ENCODE data around the gene TMEM175.

TMEM175 gene

DNA sequence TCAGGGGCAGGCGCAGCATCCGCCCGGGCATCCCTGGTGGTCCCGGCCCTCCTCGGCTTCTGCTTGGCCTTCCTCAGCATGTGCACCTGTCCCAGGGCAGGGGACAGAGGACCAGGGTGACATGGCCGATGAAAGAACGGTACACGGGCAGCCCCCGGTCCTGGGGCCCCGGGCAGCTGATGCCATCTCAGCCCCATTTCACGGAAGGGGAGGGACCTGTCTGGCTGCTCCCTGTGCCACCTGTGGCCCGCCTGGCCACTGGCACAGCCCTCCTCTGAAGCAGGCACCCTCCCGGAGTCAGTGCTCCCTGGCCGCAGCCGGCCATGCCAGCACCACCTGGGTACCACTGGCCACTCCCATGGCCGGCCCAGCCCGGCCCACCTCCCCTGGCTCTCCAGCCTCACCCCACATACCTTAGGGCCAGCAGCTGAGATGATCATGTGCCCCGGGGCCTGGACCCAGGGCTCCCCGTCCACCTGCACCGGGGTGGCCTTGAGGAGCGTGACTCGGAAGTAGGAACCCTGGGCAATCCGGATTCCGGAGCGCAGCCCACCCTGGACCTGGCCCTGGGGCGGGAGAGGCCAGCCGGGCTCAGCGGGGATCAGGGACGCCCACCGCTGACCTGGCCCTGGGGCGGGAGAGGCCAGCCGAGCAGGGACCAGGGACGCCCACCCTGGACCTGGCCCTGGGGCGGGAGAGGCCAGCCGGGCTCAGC, 28.5 kb downstream of the TMEM175 start:
- no peak for DNase-seq

DNA sequence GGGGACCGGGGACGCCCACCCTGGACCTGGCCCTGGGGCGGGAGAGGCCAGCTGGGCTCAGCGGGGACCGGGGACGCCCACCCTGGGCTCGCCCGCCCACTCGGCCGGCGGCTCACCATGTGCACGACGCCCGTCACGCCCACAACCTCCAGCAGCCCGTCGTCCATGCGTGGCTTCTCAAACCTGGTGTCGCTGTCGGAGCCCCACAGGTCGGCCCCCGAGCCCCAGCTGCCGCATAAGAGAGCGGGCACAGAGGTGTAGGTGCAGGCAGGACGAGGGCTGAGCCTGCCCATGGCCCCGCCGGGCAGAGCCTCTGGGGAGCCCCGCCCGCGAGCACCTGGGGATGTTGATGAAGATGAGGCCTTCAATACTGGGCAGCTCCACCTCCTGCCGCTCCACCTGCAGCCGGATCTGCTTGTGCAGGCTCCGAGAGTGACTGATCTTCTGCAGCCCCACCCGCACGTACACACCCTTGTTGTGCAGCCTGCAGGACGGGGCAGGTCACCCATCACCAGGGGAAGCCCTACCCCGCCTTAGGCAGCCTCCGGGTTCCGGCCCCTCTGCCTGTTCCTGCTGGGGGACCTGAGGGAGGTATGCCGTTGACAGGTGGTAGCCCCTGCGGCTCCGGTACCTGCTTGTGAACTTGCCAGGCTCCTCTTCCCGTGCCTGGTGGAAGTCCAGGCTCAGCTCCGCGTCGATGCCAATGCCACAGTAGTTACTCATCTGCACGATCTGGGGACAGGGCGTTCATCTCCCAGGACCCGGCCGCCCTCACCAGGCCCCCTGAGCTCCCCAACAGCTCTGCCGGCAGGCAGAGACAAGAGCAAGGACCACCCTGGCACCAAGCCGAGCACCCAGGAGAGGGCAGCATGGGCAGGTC, 29.3 kb downstream of the TMEM175 start:
- no peak for DNase-seq

DNA sequence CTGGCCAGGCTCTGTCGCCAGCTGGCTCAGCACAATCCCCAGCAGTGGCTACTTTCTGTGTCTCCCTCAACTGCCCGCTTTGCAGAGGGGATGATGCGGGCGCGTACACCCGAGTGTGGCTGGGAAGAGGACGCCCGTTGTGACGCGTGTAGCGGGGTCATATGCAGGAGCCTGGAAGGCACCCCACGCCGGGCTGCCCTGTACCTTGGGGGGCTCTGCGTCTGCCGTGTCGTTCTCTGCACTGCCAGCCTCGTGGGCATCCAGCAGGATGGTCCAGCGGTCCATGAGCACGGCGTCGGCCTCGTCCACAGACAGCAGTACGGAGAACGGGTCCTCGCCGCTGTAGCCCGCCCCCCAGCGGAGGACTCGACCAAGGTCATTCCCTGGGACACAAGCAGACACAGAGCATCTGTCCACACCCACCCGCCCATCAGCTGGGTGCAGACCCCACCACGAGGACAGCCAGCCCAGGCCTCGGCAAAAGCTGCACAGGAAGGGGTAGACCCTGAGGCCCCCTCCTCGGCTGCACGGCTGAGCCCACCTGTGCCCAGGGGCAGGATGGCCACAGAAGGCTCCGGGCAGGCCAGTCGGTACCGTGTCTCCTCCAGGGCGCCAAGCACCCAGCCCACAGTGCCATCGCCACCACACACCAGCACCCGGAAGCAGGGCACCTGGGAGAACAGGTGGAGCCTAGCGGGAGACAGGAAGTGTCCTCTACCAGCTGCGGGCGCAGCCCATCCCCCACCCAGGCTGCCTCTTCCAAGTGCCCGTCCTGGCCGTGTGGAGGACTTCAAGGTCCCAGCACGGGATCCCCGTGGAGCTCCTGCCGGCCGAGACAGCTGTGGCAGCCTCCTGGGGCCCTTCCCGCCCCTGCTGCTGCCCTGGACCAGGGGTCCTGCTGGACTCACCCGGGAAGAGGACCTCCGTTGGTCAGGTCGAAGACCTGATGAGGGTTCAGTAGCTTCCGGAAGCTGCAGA, 30.3 kb downstream of the TMEM175 start:
- no peak for DNase-seq

DNA sequence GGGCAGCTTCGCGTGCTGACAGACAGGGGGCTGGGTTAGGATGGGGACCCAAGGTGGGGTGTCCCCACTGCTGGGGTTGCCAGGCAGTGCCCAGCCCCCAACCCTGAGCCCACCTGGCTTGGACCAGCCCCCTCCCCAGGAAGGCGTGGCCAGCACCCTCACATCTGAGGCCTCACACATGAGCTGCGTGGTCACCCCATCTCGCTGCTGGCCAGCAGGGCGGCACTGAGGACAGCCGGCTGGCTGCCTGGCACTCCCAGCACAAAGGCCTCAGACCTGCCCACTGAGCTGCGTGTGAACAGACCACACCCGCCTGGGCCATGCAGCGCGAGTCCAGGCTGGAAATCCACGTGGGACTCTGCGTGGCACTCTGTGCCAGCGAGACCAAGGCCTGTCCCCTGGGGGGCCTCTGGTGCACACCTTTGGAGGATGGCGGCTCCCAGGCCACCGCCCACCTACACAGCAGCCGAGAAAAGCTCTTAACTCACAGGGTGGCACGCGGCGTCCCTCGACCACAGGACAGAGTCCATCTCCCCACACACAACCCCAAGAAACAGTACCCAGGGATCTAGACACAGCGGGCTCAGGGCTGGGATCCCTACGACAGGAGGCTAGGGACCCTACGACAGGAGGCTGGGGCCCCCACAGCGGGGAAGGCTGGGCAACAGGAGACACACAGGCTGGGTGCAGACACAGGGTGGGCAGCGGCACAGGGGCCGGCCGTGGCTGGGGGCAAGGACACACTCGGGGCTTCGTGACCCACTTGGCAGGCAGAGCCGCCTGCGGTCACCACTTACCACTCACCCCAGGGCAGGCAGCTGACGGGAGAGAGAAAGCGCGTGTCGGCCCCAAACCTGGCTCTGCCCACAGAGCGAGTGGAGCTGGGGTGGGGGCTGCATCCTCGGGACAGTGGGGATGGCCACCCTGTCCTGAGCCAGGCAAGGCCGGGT, 31.3 kb downstream of the TMEM175 start:
- DNase-seq: no peak

DNA sequence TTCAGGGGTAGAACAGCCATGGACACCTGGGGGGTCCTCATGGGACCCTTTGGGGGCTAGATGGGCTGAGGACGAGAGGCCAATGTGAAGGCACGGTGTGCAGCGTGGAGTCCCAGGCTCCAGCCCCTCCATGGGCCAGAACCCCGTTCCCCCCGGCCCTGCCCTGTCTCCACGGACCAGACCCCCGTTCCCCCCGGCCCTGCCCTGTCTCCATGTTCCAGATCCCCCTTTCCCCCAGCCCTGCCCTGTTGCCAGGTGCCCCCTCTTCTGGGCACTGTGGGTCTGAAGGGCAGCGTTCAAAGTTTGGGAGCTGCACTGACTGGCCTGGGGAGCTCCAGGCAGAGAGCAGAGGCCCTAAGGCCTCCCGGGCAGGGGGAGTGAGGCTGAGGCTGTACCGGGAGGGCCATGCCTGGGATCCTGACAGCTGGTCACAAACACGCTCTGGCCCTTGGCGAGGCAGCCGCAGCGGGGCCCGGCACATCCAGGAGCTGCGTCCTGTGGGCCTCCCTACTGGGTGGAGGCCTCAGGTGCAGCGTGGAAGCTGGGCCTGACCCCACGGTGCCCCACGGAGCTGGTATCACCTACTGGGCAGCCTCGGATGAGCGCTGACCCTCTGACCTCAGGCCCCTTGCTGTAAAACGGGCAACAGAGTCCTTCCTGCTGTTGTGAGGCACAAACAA, 32.2 kb downstream of the TMEM175 start:
- no peak for DNase-seq

DNA sequence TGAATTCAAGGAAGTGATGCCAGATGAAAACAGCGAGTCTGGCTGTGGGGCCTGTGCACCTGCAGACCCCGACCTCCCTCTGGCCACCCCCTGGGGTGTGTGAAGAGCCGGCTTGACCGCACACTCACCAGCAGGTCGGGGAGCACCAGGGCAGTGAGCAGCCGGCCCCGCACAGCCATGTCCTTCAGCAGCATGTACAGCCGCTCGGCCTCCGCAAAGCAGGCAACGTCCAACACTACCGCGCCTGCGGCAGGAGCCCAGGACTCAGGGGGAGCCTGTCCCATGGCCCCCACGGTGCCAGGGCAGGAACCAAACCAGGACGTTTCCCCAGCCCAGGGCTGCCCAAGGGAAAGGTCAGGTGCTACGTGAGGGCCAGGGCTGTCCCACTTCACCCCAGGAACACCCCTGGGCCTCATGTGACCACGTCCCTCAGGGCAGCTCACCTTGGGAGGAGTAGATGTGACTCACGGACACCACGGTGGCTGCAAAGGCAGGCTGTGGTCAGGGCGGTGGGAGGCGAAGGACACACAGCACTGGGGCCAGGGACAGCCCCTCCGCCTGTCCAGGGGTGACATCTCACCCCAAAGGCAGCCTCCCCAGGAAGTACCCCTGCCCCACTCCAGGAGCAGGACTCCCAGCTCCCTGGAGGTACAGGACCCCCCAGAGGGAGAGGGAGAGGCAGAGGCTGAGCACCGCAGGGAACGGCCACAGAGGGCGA, 32.9 kb downstream of the TMEM175 start:
- DNase-seq: no peak

DNA sequence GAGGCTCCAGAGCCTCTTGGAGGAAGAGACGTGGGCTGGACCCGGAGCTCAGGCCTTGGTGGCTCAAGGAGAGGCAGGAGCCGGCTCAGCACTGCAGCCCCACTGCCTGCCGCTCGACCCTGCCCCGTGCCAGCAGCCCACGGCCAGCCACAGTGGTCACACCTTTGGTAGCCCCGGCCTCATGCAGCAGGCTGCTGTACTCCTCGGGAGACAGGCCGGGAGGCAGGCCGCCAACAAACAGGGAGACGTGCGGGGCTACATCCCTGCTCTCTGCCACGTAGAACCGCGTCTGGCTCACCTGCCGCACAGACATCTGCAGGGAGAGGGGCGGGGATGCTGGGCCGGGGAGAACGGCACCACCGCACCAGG, 33.5 kb downstream of the TMEM175 start:
- DNase-seq: no peak

DNA sequence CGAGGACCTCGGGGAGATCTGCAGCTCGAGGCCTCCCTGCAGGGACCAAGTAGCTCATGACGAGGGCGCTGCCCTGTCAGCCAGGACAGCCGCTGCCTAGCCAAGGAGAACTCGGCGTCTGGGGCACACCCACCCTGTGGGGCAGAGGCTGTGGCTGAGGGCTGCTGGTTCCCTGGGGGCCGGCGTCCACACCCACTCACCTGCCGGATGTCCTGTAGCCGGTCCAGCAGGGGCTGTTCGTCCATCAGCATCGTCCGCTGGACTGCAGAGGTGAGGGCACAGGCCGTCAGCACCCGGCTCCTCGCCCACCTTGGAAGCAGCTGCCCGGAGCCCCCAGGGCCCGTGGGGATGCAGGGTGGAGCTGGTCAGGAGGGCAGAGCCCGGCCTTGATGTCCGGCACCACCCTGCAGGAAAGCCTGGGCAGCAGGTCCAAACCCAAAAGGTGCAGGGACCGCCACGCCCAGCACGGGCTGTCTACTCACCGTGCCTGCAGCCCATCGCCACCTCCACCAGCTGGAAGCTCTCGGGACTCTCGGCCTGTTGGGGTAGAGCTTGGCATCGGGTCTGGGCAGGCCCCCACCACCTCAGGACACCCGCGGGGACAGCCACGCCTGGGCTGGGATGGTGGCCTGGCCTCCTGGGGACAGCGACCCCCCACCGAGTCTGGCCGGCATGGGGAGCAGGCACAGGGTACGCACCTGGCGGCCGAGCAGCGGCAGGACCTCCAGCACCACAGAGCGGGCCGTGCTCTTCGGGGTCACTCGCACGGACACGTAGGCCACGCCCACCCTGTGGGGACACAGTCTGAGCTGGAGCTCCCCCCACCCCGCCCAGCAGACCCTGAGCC, 34.2 kb downstream of the TMEM175 start:
- DNase-seq: no peak

DNA sequence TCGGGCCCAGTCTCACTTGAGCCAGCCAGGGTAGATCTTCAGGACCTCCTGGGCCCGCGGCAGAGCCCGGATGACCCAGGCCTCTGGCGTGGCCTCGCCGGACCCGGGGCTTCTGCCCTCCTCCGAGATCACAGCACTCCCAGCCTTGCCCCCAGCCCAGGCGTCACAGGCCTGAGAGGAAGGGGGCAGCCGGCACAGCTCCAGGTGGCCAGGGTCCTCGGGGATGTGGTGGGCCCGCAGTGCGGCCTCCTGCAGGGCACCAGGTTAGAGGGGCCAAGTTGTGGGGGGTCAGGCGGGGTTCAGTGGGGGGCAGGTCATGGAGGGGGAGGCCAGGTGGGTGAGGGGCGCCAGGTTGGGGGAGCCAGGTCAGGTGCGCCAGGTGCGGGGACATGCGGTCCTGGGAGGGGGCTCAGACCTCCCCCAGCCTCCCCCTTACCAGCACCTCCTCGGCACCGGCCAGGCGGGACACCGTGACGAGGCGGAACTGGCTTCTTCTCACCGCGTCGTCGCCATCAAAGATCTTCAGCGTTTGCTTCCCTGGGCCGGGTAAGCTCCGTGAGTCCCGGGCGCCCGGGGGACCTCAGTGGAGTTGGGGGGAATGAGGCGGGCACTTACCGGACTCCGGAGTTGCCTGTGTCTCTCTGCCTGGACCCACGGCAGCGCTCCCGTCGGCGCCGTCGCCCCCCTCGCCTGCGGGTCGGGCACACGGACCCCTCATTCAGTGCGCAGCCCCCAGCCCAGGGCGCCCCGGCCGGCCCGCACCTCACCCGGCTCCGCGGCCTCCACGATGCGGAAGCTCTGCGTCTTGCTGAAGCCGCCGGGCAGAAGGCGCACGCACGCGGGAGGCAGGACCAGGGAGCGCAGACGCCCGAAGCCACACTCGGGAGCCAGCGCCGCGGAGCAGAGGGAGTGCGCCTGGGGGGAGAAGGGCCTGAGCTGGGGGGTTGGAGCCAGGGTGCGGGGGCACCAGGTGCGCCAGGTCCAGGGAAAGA, 35.1 kb downstream of the TMEM175 start:
- no peak for DNase-seq

DNA sequence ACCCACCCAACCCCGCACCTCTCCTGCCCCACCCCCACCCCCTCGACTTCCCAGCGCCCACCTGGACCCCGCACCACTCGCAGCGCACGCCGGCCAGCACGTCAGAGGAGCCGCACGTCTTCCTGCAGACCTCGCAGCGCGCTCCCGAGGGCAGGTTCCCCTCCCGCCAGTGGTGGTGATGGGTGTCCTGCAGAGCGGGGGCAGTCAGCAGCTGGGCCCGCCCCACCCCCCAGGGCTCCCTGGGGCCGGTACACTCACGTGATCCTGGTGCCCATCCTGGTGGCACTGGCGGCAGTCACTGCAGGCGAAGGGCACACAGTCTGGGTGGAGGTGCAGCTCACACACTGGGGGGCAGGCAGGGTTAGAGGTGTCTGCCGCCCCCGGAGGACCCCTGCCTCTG, 36.0 kb downstream of the TMEM175 start:
- DNase-seq: no peak

DNA sequence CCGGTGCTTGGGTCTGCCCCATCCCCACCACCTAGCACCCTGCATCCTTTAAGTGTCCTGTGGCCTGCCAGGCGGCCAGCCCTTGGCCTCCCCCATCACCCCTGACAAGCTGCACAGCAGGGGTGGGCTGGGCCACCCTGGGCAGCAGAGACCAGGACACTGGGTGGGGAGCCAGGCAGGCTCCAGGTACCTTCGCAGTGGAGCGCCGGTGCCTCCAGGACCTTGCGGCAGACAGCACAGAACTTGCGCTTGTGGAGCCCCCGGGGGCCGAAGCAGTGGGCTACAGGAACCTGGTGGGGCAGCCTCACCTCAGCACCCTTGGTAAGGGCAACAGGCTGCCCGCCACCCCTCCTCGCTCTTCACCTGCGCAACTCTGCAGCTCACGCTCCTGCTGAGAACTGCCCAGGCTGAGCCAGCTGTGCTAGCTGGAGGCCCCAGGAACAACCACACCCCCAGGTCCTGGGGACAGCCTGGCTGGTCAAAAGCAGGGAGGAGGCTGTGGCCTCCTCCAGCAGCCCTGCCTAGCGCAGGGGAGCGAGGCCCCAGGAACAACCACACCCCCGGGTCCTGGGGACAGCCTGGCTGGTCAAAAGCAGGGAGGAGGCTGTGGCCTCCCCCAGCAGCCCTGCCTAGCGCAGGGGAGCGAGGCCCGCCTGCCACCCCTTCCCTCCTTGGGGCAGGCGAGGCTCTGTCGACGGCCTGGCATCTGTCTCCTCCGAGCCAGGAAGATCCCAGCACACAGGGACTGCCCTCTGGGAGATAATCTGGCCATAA, 36.5 kb downstream of the TMEM175 start:
- DNase-seq: no peak

DNA sequence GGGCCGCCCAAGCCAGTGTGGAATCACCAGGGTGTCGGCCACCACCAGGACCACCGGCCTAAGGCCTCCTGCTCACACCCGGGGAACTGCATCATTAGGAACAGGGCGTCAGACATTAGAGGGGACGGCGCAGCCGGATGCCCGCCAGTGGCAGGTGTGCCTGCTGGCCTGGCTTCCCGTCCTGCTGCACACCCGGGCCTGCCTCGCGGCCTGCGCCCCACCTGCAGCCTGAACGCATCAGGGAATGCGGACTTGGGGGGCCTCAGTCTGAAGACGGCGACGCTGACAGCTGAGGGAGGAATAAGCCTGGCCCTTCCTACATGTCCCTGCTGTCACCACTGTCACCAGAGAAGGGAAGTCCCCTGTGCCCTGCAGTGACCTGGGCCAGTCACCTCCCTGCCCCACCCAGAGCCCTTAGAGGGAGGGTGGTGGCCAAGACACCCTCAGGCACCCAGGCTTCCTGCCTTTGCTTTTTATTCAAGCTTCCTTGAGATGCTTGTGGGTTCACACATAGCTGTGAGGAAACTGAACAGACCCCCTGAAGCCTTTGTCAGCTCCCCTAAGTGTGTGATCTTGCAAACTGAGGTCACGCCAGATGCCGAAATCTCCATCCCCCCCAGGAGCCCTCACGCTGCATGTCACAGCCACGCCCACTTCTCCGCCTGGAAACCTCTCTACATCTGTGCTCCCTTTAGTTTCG, 37.9 kb downstream of the TMEM175 start:
- no peak for DNase-seq

DNA sequence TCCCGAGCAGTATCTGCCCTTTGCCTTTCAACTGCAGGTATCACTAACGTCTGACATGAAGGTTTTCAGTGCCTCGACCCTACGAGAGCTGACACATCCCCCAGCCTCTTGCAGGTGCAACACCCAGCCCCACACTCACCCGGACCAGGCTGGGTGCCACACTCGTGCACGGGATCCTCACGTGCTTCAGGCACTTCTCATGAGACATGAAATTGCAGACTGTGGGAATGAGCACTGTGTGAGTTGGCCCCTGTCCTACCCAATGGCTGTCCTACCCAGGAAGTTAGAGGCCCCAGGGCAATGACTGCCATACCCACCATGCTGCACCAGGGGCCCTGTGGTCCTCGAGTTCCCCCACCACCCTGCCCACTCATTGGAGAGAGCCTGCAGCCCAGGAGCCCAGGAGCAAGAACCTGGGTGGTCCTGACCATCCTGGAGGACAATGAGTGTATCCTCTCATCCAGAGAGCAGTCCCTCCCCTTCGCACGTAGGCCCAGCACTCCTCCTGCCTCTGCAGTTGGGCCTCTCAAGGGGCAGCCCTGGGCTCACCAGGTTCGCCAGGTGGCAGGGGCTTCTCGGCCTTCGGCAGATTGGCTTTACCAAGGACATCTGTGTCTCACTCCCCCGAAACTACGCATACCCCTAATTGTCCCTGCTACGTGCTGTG, 38.7 kb downstream of the TMEM175 start:
- no peak for DNase-seq

DNA sequence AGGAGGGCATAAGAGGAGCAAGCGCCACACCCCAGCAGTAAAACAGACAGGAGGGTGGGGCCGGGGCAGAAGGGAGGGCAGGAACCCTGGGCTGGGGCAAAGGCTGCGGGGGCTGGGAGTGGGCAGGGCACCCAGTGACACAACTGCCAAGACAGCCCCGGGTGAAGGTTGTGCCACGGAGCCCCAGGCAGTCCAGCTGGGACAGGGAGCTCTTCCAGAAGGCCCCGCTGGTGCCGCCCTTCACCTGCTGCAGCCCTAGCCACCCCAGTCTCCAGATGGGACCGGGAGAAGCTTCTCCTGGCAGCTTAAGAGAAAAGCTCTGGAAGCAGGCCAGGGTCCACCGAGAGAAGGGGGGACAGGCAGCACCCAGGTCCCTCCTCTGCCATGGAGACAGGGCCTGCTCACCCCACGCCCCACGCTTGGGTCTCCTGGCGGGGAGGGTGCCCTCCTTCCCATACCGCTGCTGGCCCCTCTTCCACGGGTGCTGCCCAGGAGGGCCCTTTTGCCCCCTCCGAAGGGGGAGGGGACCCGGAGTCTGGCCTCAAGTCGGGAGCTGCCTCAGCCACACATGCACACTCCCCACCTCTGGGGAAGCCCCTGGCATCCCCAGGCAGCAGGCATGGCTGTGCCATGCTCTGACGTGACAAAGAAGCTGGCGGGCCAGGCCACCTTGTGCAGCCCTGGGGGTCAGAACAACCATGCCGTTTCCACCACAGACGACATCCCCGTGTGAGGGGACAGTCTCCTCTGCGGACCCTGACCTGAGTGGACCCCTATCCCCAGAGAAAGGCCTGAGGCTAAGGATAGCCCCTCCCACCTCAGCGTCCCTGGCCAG, 39.6 kb downstream of the TMEM175 start:
- no peak for DNase-seq

Measured in T-helper 1 cell (primary cell).